ENCODE results near the gene HTATSF1.

DNA sequence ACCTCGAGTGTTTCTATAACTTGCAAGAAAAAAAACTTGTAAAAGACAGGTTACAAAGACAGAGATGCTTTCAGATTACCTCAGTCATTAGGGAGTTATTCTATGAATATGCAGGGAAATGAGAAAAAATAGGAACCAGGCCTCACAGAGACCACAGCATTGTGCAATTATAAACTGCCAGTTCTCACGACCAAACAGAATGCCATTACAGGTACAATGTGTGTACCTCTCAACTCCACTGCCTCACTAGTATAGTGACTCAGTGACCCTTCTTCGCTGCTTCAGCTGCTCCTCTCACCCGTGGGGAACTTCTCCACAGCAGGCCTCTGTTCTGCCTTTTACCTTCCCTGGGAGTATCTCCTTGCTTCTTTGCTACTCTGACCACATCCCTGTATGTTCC lies 2.3 kb upstream of the HTATSF1 start:
- TF ChIP-seq, protein P1, sequence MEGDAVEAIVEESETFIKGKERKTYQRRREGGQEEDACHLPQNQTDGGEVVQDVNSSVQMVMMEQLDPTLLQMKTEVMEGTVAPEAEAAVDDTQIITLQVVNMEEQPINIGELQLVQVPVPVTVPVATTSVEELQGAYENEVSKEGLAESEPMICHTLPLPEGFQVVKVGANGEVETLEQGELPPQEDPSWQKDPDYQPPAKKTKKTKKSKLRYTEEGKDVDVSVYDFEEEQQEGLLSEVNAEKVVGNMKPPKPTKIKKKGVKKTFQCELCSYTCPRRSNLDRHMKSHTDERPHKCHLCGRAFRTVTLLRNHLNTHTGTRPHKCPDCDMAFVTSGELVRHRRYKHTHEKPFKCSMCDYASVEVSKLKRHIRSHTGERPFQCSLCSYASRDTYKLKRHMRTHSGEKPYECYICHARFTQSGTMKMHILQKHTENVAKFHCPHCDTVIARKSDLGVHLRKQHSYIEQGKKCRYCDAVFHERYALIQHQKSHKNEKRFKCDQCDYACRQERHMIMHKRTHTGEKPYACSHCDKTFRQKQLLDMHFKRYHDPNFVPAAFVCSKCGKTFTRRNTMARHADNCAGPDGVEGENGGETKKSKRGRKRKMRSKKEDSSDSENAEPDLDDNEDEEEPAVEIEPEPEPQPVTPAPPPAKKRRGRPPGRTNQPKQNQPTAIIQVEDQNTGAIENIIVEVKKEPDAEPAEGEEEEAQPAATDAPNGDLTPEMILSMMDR (IDR thresholded peaks at IDR 0.05) = no peak
- TF ChIP-seq POLR2A (IDR thresholded peaks at IDR 0.05) = no peak
